OCI-LY7 (cell line): ENCODE data around the gene TP73. TPM values are rescaled to one million over a fixed set of nuclear protein-coding genes. Genes with fewer than 3 reads are reported as not detected.

Experiments
- BruUV-seq: library from RNA; stranded (reverse); fragments of 400-500 nt; replicated peaks from 2 replicates; lab custom pipeline; 2021; lab: Mats Ljungman, UMichigan
- CTCF ChIA-PET: fragments of 300-600 bp; sonication (Branson Sonifier 250); formaldehyde crosslinking; loops from one replicate; lab custom pipeline; 2022; ENCODE audit warnings: antibody characterized with exemption; ENCODE audit not compliant: unreplicated experiment; lab: Charles Lee
- POLR2A ChIA-PET: fragments of 300-600 bp; sonication (Branson Sonifier 250); formaldehyde crosslinking; loops from one replicate; lab custom pipeline; 2022; ENCODE audit warnings: antibody characterized with exemption; lab: Charles Lee
- DNase-seq: peaks from one replicate; pipeline ENCODE4 v3.0.0-alpha.2; 2015; ENCODE audit warnings: low spot score
- H2AFZ ChIP-seq: fragments of 200-600 bp; sonication (generic), shearing (Covaris generic); 2 replicates; pipeline ENCODE4 v1.6.1; 2014; ENCODE audit warnings: mild to moderate bottlenecking, antibody characterized with exemption, low read length, moderate library complexity
- H3K27ac ChIP-seq: fragments of 200-600 bp; sonication (generic); 2 replicates; pipeline ENCODE4 v1.5.1; 2014; ENCODE audit warnings: mixed run types, low read depth, mild to moderate bottlenecking, moderate library complexity, low read length, inconsistent platforms; ENCODE audit not compliant: poor library complexity, severe bottlenecking
- H3K36me3 ChIP-seq: fragments of 200-600 bp; sonication (generic); 2 replicates; pipeline ENCODE4 v1.6.1; 2014; ENCODE audit warnings: mild to moderate bottlenecking, antibody characterized with exemption, low read length, moderate library complexity, mixed read lengths; ENCODE audit not compliant: insufficient read depth
- H3K4me1 ChIP-seq: fragments of 200-600 bp; sonication (generic); 2 replicates; pipeline ENCODE4 v1.5.1; 2014; ENCODE audit warnings: mild to moderate bottlenecking, low read length; ENCODE audit not compliant: insufficient read depth, poor library complexity, severe bottlenecking
- H3K4me2 ChIP-seq: fragments of 200-600 bp; sonication (generic); 2 replicates; pipeline ENCODE4 v1.6.1; 2014; ENCODE audit warnings: mild to moderate bottlenecking, low read length
- H3K4me3 ChIP-seq: fragments of 200-600 bp; sonication (generic); 2 replicates; pipeline ENCODE4 v1.5.1; 2014; ENCODE audit warnings: mild to moderate bottlenecking, low read depth, low read length; ENCODE audit not compliant: poor library complexity, severe bottlenecking
- H3K79me2 ChIP-seq: fragments of 200-600 bp; sonication (generic); 2 replicates; pipeline ENCODE4 v1.6.1; 2016; ENCODE audit warnings: low read depth, mild to moderate bottlenecking, low read length, moderate library complexity, mixed read lengths; ENCODE audit not compliant: insufficient read depth
- H3K9me2 ChIP-seq: fragments of 200-600 bp; sonication (generic); 2 replicates; pipeline ENCODE4 v1.6.1; 2016; ENCODE audit warnings: mild to moderate bottlenecking, low read length, mixed read lengths; ENCODE audit not compliant: insufficient read depth
- H3K9me3 ChIP-seq: fragments of 200-600 bp; sonication (generic); 2 replicates; pipeline ENCODE4 v1.6.1; 2014; ENCODE audit warnings: mild to moderate bottlenecking, mixed run types, low read length, mixed read lengths
- H4K20me1 ChIP-seq: fragments of 200-600 bp; sonication (generic); 2 replicates; pipeline ENCODE4 v1.6.1; 2014; ENCODE audit warnings: mild to moderate bottlenecking, antibody characterized with exemption, low read length, moderate library complexity, mixed read lengths; ENCODE audit not compliant: insufficient read depth
- EZH2phosphoT487 ChIP-seq: fragments of 200-600 bp; sonication (generic); IDR thresholded peaks from 2 replicates; pipeline ENCODE4 v1.6.1; 2018; ENCODE audit warnings: low read depth, borderline replicate concordance, mild to moderate bottlenecking, mixed run types, antibody characterized with exemption, low read length, moderate library complexity, mixed read lengths
- intact Hi-C: fragments of 100-400 bp; cut with micrococcal nuclease; formaldehyde crosslinking; loops from one replicate; pipeline ENCODE4 v1.10.0; 2022; ENCODE audit not compliant: unreplicated experiment
- total RNA-seq, 2 experiments: library from RNA; depleted of rRNA in 1 of 2; stranded (reverse); fragments of >200 nt in 1 of 2; shearing (Covaris generic) in 1 of 2; gene quantifications; 2 replicates each; pipeline ENCODE4 v1.2.3, GENCODE V29; 2014 to 2022
- TF ChIP-seq, protein P1 (sequence below): fragments of 200-600 bp; sonication (generic); conservative IDR thresholded peaks from 2 replicates; pipeline ENCODE4 v1.5.1; 2014; ENCODE audit warnings: mild to moderate bottlenecking, antibody characterized with exemption, low read length, moderate library complexity, mixed read lengths

Gene TP73
- total RNA-seq, 2 experiments from 2014 or later: 0.48 TPM; not detected in 1

DNA sequence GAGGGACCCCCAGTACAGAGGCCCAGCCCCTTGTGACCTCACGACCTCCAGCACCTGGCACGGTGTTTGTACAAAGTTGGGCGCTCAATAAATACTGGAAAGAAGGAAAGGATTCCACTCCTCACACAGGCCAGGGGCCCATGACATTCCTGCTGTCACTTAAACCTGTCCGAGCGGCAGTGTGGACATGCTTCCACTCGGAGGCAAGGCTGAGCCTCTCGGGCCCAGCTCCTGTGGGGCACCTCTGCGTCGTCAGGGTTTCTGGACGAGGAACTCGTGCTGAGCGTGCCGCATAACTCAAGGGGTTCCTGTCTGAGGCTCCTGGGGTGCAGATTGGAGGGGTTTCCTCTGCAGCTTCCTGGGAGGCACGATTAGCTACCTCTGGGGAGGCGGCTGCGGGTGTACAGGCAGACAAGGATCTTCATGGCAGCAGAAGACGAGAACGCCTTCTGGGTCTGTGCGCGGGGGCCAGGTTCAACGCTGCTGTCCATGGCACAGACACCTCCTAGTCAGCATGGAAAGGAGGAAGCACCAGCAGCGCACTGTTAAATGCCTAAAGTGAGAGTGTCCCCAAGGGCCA is 116.6 kb downstream of the TP73 start:
- BruUV-seq: no TSS peak
- no peak overlapping the region for H3K4me2 ChIP-seq
- H3K9me2 ChIP-seq: no peaks in the 10 kb centered on the region
- H4K20me1 ChIP-seq: no peaks in the 10 kb centered on the region
- ChIA-PET CTCF (no interaction called here), POLR2A (no interaction called here)
- H3K4me3 ChIP-seq: no peak overlapping the region
- H3K36me3 ChIP-seq: no peaks in the 10 kb centered on the region
- H3K9me3 ChIP-seq: no peaks in the 10 kb centered on the region
- intact Hi-C loops: no loop called here
- H3K79me2 ChIP-seq: no peaks in the 10 kb centered on the region
- TF ChIP-seq, protein P1, sequence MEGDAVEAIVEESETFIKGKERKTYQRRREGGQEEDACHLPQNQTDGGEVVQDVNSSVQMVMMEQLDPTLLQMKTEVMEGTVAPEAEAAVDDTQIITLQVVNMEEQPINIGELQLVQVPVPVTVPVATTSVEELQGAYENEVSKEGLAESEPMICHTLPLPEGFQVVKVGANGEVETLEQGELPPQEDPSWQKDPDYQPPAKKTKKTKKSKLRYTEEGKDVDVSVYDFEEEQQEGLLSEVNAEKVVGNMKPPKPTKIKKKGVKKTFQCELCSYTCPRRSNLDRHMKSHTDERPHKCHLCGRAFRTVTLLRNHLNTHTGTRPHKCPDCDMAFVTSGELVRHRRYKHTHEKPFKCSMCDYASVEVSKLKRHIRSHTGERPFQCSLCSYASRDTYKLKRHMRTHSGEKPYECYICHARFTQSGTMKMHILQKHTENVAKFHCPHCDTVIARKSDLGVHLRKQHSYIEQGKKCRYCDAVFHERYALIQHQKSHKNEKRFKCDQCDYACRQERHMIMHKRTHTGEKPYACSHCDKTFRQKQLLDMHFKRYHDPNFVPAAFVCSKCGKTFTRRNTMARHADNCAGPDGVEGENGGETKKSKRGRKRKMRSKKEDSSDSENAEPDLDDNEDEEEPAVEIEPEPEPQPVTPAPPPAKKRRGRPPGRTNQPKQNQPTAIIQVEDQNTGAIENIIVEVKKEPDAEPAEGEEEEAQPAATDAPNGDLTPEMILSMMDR: no peak
- TF ChIP-seq EZH2phosphoT487: no peak
- no peak for DNase-seq
- H3K4me1 ChIP-seq: peaks cover 14% of the 10 kb centered on the region
- no peak overlapping the region for H3K27ac ChIP-seq
- no peak overlapping the region for H2AFZ ChIP-seq

DNA sequence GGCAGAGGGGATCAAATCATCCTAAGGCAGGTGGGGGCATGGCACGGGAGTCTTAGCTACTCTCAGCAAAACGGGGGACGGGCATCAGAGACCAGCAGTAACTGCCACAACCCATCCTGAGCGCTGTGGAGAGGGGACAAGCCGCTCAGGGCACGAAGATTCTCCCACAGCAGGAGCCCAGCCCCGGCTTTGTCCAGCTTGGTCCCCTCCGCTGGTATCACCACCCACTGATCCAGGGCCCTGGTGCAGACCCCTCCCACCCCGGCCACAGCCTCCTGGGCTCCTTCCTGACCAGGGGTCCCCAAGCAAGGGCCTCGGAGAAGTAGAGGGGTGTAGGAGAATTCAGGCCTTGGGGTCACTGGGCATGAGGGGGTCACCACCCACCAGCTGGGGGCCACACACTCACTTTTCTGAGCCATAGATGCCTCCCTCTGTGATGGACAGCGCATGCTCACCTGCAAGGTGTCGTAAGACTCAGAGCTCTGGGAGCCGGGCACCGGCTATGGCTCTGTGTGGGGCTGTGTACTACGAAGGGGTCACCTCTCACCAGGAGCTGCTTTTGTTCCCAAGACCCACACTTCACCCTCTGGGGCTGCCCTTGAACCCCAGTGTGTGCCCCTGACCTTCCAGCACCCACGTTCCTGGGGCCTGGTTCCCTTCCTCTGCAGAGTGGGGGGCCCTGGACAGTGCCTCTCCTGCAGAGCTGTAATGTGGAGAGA is 117.9 kb downstream of the TP73 start:
- Histone ChIP-seq H3K4me3 (no peak overlapping the region), H3K4me2 (no peak overlapping the region), H4K20me1 (no peaks in the 10 kb centered on the region), H3K36me3 (no peaks in the 10 kb centered on the region), H3K9me3 (no peaks in the 10 kb centered on the region), H3K27ac (no peak overlapping the region), H3K4me1 (peaks cover 15% of the 10 kb centered on the region), H2AFZ (no peak overlapping the region), H3K79me2 (no peaks in the 10 kb centered on the region), H3K9me2 (no peaks in the 10 kb centered on the region)
- ChIA-PET CTCF (no interaction called here), POLR2A (no interaction called here)
- no peak for TF ChIP-seq EZH2phosphoT487
- TF ChIP-seq, protein P1: no peak
- intact Hi-C loops: loop anchor here (5.0 kb wide), 1 partner anchor 132 kb away; the partner anchor contains the start of gene C1orf174
- BruUV-seq: no TSS peak
- DNase-seq: no peak
